GM12875 (cell line): ENCODE data around the gene NUP62CL.
"Not testable (repeated sequence)": the region's sequence is repeated elsewhere in the genome, so short reads cannot be mapped to it uniquely, and the experiment has no call there.

Source experiments
- H3K4me3 ChIP-seq: one replicate; pipeline ENCODE4 v1.5.1; 2011; ENCODE audit warnings: low read depth, low read length, control low read depth
- CTCF ChIP-seq: IDR thresholded peaks from 2 replicates; pipeline ENCODE4 v1.5.1; 2011; ENCODE audit warnings: low read depth, mild to moderate bottlenecking, control low read depth, inconsistent platforms, low read length, moderate library complexity, borderline replicate concordance; ENCODE audit not compliant: insufficient read depth

NUP62CL gene

GRCh38 chrX:107207089-107207488 lies 856 bp upstream of the NUP62CL start:
- no peak for TF ChIP-seq CTCF
- no peak overlapping the region for H3K4me3 ChIP-seq

GRCh38 chrX:107206697-107207065 lies 448 bp upstream of the NUP62CL start:
- H3K4me3 ChIP-seq, result peak overlapping the region; percentile 66
- no peak for TF ChIP-seq CTCF

GRCh38 chrX:107204068-107204605 lies 2.1 kb downstream of the NUP62CL start:
- no peak overlapping the region for H3K4me3 ChIP-seq
- TF ChIP-seq CTCF, result no peak

- TF ChIP-seq CTCF, result no peak
Measured at GRCh38 chrX:107199491-107199890, 6.7 kb downstream of the NUP62CL start.

GRCh38 chrX:107198074-107198473 lies 8.2 kb downstream of the NUP62CL start:
- not testable (repeated sequence) for H3K4me3 ChIP-seq

More at GRCh38 chrX:107199491-107199890, 6.7 kb downstream of the NUP62CL start:
- H3K4me3 ChIP-seq, result no peak overlapping the region

- TF ChIP-seq CTCF, result no peak
- no peak overlapping the region for H3K4me3 ChIP-seq
Measured at GRCh38 chrX:107197319-107197718, 8.9 kb downstream of the NUP62CL start.

- H3K4me3 ChIP-seq, result no peak overlapping the region
- TF ChIP-seq CTCF, result no peak
Measured at GRCh38 chrX:107171369-107172102, 34.7 kb downstream of the NUP62CL start.

- TF ChIP-seq CTCF, result no peak
- H3K4me3 ChIP-seq, result no peak overlapping the region
Measured at GRCh38 chrX:107168712-107169111, 37.5 kb downstream of the NUP62CL start.
